GM20000 (cell line): ENCODE results near the gene KLHL33.

Source experiments
- DNase-seq: peaks from one replicate; pipeline ENCODE4 v3.0.0; 2012; ENCODE audit warnings: low spot score
- CTCF ChIP-seq: IDR thresholded peaks from 2 replicates; pipeline ENCODE4 v1.5.1; 2012; ENCODE audit warnings: mild to moderate bottlenecking, control low read depth; ENCODE audit errors: extremely low read depth, missing control alignments

KLHL33 gene

GRCh38 chr14:20384886-20385285 lies 51.1 kb downstream of the KLHL33 start:
- no peak for TF ChIP-seq CTCF
- DNase-seq, result no peak

- TF ChIP-seq CTCF, result no peak
- no peak for DNase-seq
These were observed 51.6 kb downstream of the KLHL33 start for GRCh38 chr14:20384321-20384720.

- DNase-seq, result no peak
- TF ChIP-seq CTCF, result no peak
These were observed 52.3 kb downstream of the KLHL33 start for GRCh38 chr14:20383636-20384035.

GRCh38 chr14:20383032-20383431 lies 52.9 kb downstream of the KLHL33 start:
- no peak for DNase-seq
- TF ChIP-seq CTCF, result no peak

GRCh38 chr14:20382526-20382925 lies 53.4 kb downstream of the KLHL33 start:
- no peak for TF ChIP-seq CTCF
- DNase-seq, result no peak

GRCh38 chr14:20381341-20381740 lies 54.6 kb downstream of the KLHL33 start:
- DNase-seq, result no peak
- TF ChIP-seq CTCF, result no peak

GRCh38 chr14:20380681-20381080 lies 55.3 kb downstream of the KLHL33 start:
- DNase-seq, result no peak
- TF ChIP-seq CTCF, result no peak
